HG02571 (cell line): ENCODE data around the gene GAGE2A.
"Not testable (repeated sequence)": the region's sequence is repeated elsewhere in the genome, so short reads cannot be mapped to it uniquely, and the experiment has no call there.

Source experiments
- ATAC-seq: cut with Tn5 transposase; IDR thresholded peaks from one replicate; pipeline ENCODE4 v1.9.1; 2021; ENCODE audit warnings: mild to moderate bottlenecking, moderate library complexity; ENCODE audit not compliant: unreplicated experiment

The GAGE2A gene, protein sequence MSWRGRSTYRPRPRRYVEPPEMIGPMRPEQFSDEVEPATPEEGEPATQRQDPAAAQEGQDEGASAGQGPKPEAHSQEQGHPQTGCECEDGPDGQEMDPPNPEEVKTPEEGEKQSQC

DNA sequence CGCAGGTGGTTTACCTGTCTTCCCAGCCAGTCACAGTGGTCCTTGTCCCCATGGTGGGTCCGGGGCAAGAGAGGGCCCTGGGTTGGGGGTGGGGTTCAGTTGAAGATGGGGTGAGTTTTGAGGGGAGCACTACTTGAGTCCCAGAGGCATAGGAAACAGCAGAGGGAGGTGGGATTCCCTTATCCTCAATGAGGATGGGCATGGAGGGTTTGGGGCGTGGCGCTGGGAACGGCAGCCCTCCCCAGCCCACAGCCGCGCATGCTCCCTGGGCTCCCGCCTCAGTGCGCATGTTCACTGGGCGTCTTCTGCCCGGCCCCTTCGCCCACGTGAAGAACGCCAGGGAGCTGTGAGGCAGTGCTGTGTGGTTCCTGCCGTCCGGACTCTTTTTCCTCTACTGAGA, at the start of gene GAGE2A:
Gene GAGE2A, plus strand, starts transcription at position 301 of the 400 bp plus-strand sequence. CDS start 1,155 bp downstream, outside the sequence.
- ATAC-seq, result not testable (repeated sequence)

DNA sequence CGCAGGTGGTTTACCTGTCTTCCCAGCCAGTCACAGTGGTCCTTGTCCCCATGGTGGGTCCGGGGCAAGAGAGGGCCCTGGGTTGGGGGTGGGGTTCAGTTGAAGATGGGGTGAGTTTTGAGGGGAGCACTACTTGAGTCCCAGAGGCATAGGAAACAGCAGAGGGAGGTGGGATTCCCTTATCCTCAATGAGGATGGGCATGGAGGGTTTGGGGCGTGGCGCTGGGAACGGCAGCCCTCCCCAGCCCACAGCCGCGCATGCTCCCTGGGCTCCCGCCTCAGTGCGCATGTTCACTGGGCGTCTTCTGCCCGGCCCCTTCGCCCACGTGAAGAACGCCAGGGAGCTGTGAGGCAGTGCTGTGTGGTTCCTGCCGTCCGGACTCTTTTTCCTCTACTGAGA, 47.9 kb upstream of the GAGE2A start, which contains the start of gene GAGE12D:
Gene GAGE12D, plus strand, starts transcription at position 301 of the 400 bp plus-strand sequence. CDS start 1,155 bp downstream, outside the sequence.
- not testable (repeated sequence) for ATAC-seq

DNA sequence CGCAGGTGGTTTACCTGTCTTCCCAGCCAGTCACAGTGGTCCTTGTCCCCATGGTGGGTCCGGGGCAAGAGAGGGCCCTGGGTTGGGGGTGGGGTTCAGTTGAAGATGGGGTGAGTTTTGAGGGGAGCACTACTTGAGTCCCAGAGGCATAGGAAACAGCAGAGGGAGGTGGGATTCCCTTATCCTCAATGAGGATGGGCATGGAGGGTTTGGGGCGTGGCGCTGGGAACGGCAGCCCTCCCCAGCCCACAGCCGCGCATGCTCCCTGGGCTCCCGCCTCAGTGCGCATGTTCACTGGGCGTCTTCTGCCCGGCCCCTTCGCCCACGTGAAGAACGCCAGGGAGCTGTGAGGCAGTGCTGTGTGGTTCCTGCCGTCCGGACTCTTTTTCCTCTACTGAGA, 38.3 kb upstream of the GAGE2A start, which contains the start of gene GAGE12E:
Gene GAGE12E, plus strand, starts transcription at position 301 of the 400 bp plus-strand sequence. CDS start 1,155 bp downstream, outside the sequence.
- not testable (repeated sequence) for ATAC-seq

DNA sequence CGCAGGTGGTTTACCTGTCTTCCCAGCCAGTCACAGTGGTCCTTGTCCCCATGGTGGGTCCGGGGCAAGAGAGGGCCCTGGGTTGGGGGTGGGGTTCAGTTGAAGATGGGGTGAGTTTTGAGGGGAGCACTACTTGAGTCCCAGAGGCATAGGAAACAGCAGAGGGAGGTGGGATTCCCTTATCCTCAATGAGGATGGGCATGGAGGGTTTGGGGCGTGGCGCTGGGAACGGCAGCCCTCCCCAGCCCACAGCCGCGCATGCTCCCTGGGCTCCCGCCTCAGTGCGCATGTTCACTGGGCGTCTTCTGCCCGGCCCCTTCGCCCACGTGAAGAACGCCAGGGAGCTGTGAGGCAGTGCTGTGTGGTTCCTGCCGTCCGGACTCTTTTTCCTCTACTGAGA, 28.8 kb upstream of the GAGE2A start, which contains the start of gene GAGE12F:
Gene GAGE12F, plus strand, starts transcription at position 301 of the 400 bp plus-strand sequence. CDS start 1,155 bp downstream, outside the sequence.
- not testable (repeated sequence) for ATAC-seq

DNA sequence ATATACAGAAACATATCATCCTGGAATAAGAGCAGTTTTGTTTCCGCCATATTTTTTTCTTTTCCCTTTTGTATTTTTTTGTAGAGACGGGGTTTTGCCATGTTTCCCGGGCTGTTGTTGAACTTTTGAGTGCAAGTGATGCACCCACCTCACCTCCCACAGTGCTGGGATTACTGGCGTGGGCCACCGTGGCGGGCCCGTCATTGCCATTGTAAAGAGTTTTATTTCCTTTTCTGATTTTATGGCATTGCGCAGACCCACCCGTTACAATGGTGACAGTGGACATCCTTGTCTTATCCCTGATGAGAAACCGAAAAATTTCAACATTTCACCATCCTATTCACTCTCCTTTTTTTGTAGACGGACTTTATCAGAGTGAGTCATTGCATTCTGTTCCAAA, 20.6 kb upstream of the GAGE2A start:
- ATAC-seq, result not testable (repeated sequence)

DNA sequence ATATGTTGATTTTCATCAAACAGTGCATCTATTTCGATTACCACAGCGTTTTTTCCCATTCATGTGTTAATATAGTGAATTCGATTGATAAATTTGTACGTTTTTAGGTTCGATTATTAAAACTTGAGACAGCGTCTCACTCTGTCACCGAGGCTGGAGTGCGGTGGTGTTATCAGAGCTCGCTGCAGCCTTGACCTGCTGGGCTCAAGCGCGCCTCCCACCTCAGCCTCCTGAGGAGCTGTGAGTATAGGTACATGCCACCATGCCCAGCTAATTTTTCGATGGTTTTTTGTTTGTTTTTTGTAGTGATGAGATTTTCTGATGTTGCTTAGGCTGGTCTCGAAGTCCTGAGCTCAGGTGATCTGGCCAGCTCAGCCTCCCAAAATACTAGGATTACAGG, 20.1 kb upstream of the GAGE2A start:
- not testable (repeated sequence) for ATAC-seq

DNA sequence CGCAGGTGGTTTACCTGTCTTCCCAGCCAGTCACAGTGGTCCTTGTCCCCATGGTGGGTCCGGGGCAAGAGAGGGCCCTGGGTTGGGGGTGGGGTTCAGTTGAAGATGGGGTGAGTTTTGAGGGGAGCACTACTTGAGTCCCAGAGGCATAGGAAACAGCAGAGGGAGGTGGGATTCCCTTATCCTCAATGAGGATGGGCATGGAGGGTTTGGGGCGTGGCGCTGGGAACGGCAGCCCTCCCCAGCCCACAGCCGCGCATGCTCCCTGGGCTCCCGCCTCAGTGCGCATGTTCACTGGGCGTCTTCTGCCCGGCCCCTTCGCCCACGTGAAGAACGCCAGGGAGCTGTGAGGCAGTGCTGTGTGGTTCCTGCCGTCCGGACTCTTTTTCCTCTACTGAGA, 19.2 kb upstream of the GAGE2A start, which contains the start of gene GAGE12G:
Gene GAGE12G, plus strand, starts transcription at position 301 of the 400 bp plus-strand sequence. CDS start 1,155 bp downstream, outside the sequence.
- not testable (repeated sequence) for ATAC-seq

DNA sequence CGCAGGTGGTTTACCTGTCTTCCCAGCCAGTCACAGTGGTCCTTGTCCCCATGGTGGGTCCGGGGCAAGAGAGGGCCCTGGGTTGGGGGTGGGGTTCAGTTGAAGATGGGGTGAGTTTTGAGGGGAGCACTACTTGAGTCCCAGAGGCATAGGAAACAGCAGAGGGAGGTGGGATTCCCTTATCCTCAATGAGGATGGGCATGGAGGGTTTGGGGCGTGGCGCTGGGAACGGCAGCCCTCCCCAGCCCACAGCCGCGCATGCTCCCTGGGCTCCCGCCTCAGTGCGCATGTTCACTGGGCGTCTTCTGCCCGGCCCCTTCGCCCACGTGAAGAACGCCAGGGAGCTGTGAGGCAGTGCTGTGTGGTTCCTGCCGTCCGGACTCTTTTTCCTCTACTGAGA, 9.6 kb upstream of the GAGE2A start, which contains the start of gene GAGE12H:
Gene GAGE12H, plus strand, starts transcription at position 301 of the 400 bp plus-strand sequence. CDS start 1,155 bp downstream, outside the sequence.
- ATAC-seq, result not testable (repeated sequence)

DNA sequence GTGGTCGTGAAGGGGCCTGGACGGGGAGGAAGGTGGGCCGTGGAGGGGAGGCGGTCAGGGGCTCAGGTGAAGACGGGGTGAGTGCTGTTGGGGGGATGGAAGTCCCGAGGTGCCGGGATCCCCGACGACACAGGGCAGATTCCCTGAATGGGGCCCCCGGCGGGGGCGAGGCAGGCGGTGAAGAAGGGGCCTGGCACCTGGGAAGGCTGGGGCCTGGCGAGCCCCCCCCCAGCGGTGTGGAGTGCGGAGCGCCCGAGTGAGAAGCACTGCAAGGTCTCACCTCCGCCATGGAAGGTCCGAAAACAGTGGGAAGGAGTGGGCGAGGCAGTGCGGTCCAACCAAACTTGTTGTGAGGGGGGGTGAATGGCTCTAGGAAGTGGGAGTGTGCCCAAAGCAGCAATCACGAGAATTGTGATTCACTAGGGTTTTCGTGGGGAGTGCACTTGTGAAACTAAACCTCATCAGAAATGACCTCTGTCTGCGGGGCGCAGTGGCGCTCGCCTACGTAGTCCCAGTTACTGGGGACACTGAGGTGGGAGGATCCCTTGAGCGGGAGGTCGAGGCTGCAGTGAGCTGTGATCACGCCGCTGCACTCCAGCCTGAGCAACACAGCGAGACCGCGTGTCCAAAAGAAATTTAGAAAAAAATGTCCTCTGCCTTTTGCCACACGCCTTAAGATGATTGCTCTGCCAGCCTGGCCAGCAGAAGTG, 628 bp downstream of the GAGE2A start:
- ATAC-seq, result not testable (repeated sequence)

DNA sequence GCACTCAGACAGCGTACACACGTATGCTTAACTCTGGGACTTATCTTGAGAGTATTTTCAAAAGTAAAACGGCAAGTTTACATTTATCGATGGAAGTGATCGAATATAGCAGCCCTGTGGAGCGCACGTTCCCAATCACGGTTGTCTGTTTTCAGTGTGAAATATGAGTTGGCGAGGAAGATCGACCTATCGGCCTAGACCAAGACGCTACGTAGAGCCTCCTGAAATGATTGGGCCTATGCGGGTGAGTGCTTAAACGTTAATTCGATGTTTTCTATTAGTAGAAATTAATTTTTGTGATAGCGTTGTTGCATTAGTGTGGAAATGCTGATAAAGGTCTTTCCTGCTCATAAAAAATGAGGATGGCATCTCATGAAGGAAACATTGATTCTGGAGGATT, 1.2 kb downstream of the GAGE2A start:
- ATAC-seq, result not testable (repeated sequence)

DNA sequence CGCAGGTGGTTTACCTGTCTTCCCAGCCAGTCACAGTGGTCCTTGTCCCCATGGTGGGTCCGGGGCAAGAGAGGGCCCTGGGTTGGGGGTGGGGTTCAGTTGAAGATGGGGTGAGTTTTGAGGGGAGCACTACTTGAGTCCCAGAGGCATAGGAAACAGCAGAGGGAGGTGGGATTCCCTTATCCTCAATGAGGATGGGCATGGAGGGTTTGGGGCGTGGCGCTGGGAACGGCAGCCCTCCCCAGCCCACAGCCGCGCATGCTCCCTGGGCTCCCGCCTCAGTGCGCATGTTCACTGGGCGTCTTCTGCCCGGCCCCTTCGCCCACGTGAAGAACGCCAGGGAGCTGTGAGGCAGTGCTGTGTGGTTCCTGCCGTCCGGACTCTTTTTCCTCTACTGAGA, 9.4 kb downstream of the GAGE2A start, which contains the start of gene GAGE1:
Gene GAGE1, plus strand, starts transcription at position 301 of the 400 bp plus-strand sequence. CDS start 1,155 bp downstream, outside the sequence.
- ATAC-seq, result not testable (repeated sequence)

DNA sequence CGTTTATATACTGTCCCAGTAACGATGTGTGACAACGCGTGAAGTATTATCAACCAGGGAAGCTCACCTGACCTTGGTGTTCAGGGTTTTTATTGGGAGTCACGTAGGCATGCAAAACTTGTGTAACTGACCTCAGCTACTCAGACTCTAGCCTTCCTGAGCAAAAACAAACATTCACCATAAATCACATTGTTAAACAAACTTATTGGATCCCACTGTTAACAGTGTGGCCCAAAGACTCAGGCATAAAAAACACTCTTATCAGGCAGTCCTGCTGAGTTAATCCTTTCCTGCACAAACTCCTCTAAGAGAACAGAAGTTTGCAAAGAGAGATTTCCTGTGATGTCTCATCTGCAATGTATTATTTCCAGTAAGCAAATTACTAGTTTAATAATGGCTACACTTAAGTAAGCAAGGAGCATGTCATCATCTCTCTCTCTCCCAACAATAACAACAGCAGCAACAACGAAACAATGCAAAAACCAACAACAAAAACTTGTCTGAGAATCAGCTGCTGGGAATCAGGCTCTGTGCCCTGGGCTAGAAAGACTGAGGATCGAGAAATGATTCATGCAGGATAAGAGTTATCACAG, 21.5 kb downstream of the GAGE2A start:
- no peak for ATAC-seq

DNA sequence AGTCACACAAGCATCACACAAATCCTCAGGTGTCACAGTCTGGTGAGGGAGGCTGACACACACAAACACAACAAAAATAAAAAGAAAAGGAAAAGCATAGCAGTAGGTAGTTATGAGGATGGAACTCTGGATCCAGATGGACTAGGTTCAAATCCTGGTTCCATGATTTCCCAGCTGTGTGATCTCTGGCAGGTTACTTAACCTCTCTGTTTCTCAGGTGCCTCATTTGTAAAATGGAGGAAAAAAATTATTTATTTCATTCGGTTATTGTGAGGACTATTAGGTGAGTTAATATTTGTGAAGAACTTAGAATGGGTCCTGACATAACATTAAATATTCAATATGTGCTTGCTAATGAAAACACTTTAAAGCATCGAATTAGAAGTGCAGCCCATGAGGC, 29.3 kb downstream of the GAGE2A start:
- ATAC-seq, result no peak

DNA sequence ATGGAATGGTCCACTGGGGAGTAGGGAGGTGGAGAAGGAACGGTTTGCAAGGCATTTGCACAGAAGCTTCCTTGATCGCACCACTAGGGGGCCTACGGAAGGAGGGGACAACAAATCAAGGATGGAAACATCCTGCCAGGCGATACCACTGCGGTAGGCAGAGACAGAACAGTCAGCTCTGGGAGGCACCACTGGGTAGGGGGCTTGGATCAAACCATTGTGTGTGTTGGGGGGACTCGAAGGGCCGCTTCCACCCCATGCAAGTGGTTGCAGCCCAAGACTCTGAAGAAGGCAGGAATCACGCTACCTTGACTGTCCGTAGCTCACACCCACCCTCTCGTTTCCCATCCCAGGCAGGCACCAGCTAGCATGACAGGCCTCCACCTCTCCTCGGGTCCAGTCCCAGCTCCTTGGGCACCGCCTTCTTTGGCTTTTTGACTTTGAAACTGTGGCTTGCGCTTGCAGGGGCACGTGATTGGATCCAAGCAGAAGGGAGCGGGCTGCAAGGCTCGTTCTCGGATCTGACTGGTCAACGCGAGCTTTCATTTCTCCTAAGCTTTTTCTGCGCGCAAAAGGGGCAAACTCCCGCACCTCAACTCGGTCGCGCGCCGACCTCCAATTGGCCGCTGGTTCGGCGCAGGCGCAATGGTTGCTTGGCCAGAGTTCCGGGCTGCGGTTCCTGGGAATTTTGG, 37.9 kb downstream of the GAGE2A start:
- no peak for ATAC-seq

DNA sequence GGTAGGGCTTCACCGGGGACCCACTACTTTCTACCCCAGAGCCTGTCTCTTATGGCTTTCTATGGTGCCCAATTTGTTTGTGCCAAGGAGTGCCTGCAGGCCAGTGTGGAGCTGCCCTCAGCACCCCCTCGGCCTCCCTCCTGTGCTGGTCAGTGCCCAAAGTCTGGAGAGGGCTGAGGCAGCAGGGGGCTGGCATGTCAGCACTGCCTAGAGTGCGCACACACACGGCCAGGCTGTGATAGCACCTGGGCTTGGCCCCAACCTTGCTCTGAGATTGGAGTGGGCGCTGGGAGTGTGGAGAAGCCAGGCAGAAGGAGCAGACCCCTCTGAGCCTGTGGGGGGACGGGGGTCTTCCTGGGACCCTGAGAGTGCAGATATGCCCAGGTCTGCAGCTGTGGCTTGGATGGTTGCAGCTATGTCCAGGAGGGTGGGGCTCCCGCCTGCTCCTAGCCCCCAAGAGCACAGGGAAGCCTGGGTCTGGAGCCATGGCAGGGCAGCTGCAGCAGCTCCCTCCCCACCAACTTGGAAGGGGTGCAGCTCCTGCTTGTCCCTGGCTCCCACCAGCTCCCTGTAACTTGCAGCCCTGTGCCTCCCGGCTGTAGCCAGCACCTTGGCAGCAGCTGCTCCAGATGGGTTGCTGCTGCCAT, 55.8 kb downstream of the GAGE2A start:
- no peak for ATAC-seq
